Measurements from ENCODE around the gene CBLN3. TPM values are rescaled to one million over a fixed set of nuclear protein-coding genes. Genes with fewer than 3 reads are reported as not detected.

The CBLN3 gene
- total RNA-seq, 4 donors from 2014 or later = 2.1 to 6.9 (median 5.1) TPM

GRCh38 chr14:24465368-24465767 lies 35.9 kb upstream of the CBLN3 start:
- Histone ChIP-seq H3K27ac (no peak overlapping the region), H3K4me1 (no peaks in the 10 kb centered on the region), H3K9me3 (peaks cover 0 to 4% (median 0%) of the 10 kb centered on the region in 4 donors), H3K27me3 (no peaks in the 10 kb centered on the region), H3K4me3 (no peak overlapping the region), H3K36me3 (peaks cover 0 to 14% (median 0%) of the 10 kb centered on the region in 3 donors)
- no peak for DNase-seq (ENCODE audit: low spot score in 2 of 2)
- TF ChIP-seq CTCF (IDR thresholded peaks at IDR 0.05) (no peak), EP300 (IDR thresholded peaks at IDR 0.05) (no peak), POLR2A (IDR thresholded peaks at IDR 0.05) (no peak)
- 88 to 98% methylated on average over 3 of the region's 3 CpGs for WGBS, 2 donors

GRCh38 chr14:24463884-24464785 lies 34.7 kb upstream of the CBLN3 start:
- no peaks in the 10 kb centered on the region for H3K27me3 ChIP-seq
- peaks cover 0 to 22% (median 0%) of the 10 kb centered on the region in 3 donors for H3K36me3 ChIP-seq
- TF ChIP-seq POLR2A (IDR thresholded peaks at IDR 0.05) = no peak
- no peak for TF ChIP-seq EP300 (IDR thresholded peaks at IDR 0.05)
- no peak for TF ChIP-seq CTCF (IDR thresholded peaks at IDR 0.05)
- no peaks in the 10 kb centered on the region for H3K4me1 ChIP-seq
- H3K4me3 ChIP-seq = no peak overlapping the region
- H3K27ac ChIP-seq = no peak overlapping the region
- 58 to 68% methylated on average over 4 of the region's 4 CpGs for WGBS, 2 donors
- H3K9me3 ChIP-seq = peaks cover 0 to 4% (median 0%) of the 10 kb centered on the region in 4 donors
- no peak for DNase-seq (ENCODE audit: low spot score in 2 of 2)

GRCh38 chr14:24463017-24463883 lies 33.8 kb upstream of the CBLN3 start:
- TF ChIP-seq EP300 (IDR thresholded peaks at IDR 0.05) = no peak
- no peak for TF ChIP-seq POLR2A (IDR thresholded peaks at IDR 0.05)
- TF ChIP-seq CTCF (IDR thresholded peaks at IDR 0.05) = no peak
- H3K36me3 ChIP-seq = peaks cover 0 to 28% (median 0%) of the 10 kb centered on the region in 3 donors
- no peak for DNase-seq (ENCODE audit: low spot score in 2 of 2)
- no peaks in the 10 kb centered on the region for H3K4me1 ChIP-seq
- no peaks in the 10 kb centered on the region for H3K27me3 ChIP-seq
- H3K9me3 ChIP-seq = no peaks in the 10 kb centered on the region
- 45 to 68% methylated on average over 5 of the region's 5 CpGs for WGBS, 2 donors
- H3K4me3 ChIP-seq = no peak overlapping the region
- H3K27ac ChIP-seq = no peak overlapping the region

- H3K9me3 ChIP-seq = peaks cover 0 to 5% (median 0%) of the 10 kb centered on the region in 4 donors
- no peaks in the 10 kb centered on the region for H3K27me3 ChIP-seq
- H3K4me3 ChIP-seq = no peak overlapping the region
- H3K4me1 ChIP-seq = no peaks in the 10 kb centered on the region
- DNase-seq (ENCODE audit: low spot score in 2 of 2) = no peak
- peaks cover 0 to 42% (median 0%) of the 10 kb centered on the region in 3 donors for H3K36me3 ChIP-seq
- no peak overlapping the region for H3K27ac ChIP-seq
- TF ChIP-seq CTCF (IDR thresholded peaks at IDR 0.05) = no peak
Measured at GRCh38 chr14:24461336-24461735, 31.9 kb upstream of the CBLN3 start.

Measured in tibial nerve (tissue), 4 donors.